ENCODE measurements around the gene H1-8.
"Not testable (repeated sequence)": the region's sequence is repeated elsewhere in the genome, so short reads cannot be mapped to it uniquely, and the experiment has no call there.

The H1-8 gene, protein sequence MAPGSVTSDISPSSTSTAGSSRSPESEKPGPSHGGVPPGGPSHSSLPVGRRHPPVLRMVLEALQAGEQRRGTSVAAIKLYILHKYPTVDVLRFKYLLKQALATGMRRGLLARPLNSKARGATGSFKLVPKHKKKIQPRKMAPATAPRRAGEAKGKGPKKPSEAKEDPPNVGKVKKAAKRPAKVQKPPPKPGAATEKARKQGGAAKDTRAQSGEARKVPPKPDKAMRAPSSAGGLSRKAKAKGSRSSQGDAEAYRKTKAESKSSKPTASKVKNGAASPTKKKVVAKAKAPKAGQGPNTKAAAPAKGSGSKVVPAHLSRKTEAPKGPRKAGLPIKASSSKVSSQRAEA

GRCh38 chr3:129543156-129543790 is at the start of gene H1-8:
H1-8 (plus strand) TSS chr3:129543175; CDS start chr3:129543219, 44 bp downstream.
- DNase-seq = no peak

DNA sequence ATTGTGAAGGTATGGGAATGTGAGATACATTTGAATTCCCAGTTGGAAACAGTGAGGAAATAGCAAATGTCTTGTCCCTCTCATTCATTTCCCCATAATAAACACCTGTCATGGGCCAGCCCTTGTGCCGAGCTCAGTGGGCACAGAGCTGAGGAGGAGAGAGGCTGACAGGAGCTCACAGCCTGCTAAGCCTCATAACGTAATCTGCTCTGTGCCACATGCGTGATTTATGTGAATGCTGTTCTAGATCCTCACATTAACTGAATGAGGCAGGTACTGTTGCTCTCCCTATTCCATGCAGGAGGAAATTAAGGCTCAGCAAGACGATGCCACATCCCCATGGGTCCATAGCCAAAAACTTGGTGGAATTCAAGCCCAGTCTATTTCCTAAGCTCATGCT is 49.8 kb upstream of the H1-8 start:
- no peak for DNase-seq

GRCh38 chr3:129494499-129494898 is 48.5 kb upstream of the H1-8 start:
- not testable (repeated sequence) for DNase-seq

GRCh38 chr3:129495006-129495639 is 47.9 kb upstream of the H1-8 start:
- not testable (repeated sequence) for DNase-seq

DNA sequence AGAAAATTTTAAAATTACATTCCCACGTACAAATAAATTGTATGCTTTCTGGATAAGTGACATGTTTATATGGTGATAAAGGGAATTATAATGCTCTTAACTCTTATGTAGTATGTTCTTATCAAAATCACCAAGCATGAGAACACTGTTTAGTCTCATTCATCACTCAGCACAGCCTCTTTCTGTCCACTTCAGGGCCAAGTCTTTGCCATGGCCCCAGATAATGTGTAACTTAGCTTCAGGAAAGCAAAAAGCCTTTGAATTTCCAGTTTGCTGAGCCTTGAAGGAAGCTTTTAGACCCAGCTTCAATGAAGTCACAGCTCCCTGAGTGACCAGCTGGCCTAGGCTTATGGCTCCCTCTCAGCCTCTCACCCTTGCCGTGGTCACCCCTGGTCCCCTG is 45.1 kb upstream of the H1-8 start:
- not testable (repeated sequence) for DNase-seq

GRCh38 chr3:129498603-129499488 is 44.1 kb upstream of the H1-8 start:
- not testable (repeated sequence) for DNase-seq

DNA sequence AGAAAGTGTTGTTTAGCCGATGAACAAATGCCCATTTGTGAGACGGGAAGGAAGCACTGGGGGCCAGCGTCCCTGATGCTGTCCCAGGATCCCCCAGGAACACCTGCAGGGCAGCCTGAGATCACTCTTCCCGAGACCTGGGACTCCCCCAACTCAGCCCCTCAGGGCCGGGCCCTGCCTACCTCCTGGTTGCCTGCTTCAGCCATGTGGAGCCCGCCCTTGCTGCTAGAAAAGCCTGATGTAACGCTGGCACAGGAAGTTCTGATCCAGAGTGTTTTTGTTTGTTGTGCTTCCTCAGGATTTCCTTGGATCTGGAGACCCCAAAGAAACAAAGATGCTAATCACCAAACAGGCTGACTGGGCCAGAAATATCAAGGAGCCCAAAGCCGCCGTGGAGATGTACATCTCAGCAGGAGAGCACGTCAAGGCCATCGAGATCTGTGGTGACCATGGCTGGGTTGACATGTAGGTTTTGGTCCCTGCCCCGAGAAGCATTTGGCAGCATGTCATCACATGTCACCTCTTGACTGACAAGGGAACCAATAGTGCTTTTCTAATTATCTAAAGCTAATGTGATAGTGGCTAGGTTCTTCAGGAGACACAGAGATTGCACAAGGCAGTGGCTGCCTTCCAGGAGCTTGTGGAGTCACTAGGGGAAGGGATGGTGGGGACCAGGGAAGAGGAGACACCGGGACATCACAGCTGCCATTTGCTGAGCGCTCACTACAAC is 43.2 kb upstream of the H1-8 start:
- not testable (repeated sequence) for DNase-seq

GRCh38 chr3:129500334-129500658 is 42.7 kb upstream of the H1-8 start:
- DNase-seq = no peak

DNA sequence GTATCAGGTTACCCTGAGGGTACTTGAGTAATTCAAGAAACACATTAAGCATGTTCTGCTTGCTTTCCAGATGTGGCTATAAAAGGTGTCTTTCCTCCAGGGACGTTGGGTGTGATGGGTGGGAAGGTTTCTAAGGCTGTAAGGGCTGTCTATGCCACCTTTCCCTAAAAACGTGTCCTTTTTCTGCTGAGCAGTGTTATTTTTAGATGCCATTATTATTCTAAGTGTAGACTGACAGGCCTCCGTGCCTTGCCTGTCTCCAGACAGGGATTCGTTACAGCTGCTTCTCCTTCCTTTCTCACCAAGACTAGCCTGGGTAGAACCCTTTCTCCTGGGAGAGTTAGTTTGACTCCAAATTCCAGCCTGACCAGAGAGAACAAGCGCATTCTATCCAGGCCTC is 41.3 kb upstream of the H1-8 start:
- no peak for DNase-seq

- no peak for DNase-seq
Observed at GRCh38 chr3:129502641-129503408, 40.1 kb upstream of the H1-8 start.

GRCh38 chr3:129503471-129504291 is 39.3 kb upstream of the H1-8 start:
- no peak for DNase-seq

DNA sequence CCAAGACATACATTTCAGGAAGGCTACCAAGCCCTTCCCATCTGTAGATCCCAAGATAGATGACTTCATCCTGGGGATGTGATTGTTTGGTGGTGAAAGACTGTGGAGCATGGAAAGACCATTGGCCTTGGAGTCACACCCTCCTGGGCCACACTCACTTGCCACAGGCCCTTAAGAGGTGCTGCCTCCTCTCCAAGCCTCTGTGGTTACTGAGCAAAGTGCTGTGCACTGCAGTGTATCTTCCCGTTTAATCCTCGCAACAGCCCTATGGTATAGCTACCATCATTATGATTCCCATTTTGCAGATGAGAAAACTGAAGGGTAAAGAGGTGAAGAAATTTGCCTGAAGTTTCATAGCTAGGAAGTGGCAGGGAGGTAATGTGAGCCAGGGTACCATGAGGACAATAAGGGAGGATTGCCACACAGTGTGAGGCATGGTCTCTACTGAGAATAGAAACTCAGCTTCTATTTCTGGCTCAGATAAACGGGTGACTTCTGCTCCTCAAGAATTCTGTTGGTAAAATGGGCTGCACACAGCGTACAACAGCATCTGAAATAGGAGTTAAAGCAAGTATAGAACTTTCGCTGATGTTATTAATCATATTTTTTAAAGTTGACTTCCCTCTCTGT is 38.4 kb upstream of the H1-8 start:
- DNase-seq = no peak

DNA sequence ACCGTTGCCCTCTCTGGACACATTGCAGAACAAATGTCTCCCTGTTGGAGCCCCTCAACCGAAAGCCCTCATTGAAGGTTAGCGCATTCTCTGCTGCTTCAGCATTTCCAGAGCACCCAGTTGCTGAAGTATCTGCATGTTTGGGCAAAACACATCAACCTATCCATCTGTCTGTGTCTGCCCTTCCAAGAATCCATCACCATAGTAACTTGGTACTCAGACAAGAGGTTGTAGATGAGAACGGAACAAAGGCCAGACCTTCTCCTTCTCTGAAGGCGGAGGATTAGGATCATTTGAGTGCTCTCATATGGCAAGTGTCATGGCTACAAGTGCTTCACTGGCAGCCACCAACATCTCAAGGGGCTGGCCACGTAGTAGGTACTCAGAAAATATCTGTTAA is 37.6 kb upstream of the H1-8 start:
- no peak for DNase-seq

DNA sequence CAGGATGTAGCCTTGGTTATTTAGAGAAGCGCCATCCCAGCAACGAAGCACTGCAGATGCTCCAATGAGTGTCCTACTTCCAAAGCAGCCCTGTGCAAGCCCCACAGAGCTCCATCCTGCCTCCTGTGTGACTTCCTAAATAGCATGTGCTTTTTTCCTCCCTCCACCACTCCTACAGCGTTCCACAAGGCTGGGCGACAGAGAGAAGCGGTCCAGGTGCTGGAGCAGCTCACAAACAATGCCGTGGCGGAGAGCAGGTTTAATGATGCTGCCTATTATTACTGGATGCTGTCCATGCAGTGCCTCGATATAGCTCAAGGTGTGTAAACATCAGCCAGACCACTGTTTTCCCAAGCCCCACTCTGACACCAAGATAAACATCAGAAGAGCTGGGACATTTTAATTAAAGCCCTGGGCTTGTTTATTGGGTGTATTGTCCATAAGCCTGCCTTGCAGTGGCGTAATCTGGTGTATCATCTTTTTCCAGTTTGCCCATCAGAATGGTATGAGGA is 36.7 kb upstream of the H1-8 start:
- DNase-seq = no peak

GRCh38 chr3:129507181-129507831 is 35.7 kb upstream of the H1-8 start:
- no peak for DNase-seq

GRCh38 chr3:129512595-129512994 is 30.4 kb upstream of the H1-8 start:
- DNase-seq = no peak

DNA sequence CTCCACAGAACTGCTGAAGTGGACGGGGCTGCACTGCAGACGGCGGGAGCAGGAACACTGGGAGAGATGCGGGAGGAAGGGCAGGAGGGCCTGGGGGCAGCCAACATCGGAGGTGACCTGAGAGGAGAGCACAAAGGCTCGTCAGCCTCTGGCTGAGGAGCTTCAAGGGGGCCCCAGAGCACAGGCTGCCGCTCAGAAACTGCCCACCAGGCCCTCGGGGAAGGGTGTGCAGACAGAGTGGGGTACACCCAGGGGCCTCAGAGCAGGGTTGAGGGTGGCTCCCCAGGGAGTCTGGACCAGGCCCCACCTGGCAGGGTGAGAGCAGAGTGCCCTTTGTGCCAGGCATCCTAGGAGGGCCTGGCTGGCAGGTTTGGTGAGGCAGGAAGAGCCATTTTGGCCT is 29.3 kb upstream of the H1-8 start:
- no peak for DNase-seq

DNA sequence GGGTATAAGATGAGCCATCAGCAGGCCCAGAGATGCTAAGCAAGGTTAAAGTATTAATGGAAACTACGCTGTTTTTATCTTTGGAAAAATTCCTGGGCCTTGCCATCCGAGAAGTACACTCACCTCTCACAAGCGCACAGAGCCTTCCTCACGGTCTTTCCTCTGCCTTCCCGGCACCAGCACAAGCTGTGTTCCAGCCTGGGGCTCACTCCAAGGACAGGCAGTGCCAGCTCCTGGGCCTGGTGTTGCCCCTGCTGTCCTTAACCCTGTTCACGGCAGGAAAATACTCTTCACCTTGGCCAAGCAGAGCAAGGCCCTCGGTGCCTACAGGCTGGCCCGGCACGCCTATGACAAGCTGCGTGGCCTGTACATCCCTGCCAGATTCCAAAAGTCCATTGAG is 28.9 kb upstream of the H1-8 start:
- DNase-seq = no peak

- DNase-seq = no peak
Observed at GRCh38 chr3:129514563-129514962, 28.4 kb upstream of the H1-8 start.

Measured in activated effector memory CD4-positive, alpha-beta T cell treated with Interleukin-2 at 50 U/mL for 16 hours (primary cell).